H54 (cell line): ENCODE data around the gene DCX.

Source experiments
- DNase-seq: peaks from one replicate; pipeline ENCODE4 v3.0.0; 2011; ENCODE audit warnings: low spot score, mixed read lengths; ENCODE audit not compliant: insufficient read length
- FAIRE-seq: peaks from 3 replicates; lab custom pipeline; 2011; peaks lifted over from hg19 to GRCh38; lab: Jason Lieb, UNC
- POLR2A ChIP-seq: IDR thresholded peaks from 2 replicates; pipeline ENCODE4 v1.6.1; 2011; ENCODE audit warnings: low read depth, mild to moderate bottlenecking, low read length

DCX gene

DNA sequence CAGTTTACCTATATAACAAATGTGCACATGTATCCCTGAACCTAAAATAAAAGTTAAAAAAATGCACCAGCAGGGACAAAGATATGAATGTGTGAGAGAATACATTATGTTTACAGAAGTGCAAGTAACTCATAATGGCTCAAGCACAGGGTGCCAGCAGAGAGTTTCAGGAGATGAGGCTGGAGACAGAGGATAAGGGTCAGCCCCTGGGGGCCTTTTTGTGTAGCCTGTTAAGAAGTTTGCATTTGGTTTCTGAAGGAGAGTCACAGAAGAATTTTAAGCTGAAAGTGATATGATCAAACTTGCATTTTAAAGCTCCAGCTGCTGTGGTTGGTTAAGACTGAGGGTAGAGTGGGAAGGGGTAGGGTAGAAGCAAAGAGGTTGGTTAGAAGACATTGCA, 93.1 kb downstream of the DCX start:
- no peak for DNase-seq
- no peak for FAIRE-seq
- no peak for TF ChIP-seq POLR2A

DNA sequence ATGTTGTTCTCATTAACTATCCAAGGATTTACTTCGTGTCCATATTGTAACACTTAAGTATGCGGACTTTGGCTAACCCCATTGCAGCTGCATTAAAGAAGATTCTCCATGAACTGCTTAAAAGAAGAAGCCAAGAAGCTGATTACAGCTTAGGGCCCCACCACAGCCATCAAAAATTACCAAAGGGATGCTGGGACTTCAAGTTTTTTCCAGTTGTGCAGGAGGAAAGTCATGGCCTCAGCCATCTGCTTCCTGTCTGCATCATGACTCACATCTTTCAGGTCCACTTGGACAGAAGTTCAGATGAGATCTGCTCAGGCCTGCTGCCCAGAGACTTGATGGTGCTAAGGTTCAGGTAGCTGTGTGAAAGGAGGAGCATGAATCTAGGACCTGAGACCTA, 102.9 kb downstream of the DCX start:
- TF ChIP-seq POLR2A = no peak
- DNase-seq (no peak), FAIRE-seq (no peak)

DNA sequence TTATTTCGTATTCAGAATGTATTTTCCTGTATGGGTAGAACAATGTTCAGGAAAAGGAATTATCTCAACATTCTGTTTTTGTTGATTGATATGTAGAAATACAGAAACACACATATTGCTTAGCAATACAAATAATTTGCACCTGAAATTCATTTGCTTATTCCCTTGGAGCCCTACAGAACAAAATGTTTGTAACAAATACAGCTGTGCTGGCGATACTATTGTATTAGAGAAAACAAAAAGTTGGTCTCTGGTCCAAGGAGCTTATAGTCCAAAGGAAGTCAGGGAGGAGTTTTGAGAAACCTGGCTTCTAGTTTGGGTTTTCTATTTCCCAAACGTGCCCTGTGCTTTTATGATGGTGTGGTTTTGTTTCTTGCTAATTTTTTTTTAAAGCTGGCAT, 104.0 kb downstream of the DCX start:
- TF ChIP-seq POLR2A = no peak
- no peak for DNase-seq
- FAIRE-seq = no peak

DNA sequence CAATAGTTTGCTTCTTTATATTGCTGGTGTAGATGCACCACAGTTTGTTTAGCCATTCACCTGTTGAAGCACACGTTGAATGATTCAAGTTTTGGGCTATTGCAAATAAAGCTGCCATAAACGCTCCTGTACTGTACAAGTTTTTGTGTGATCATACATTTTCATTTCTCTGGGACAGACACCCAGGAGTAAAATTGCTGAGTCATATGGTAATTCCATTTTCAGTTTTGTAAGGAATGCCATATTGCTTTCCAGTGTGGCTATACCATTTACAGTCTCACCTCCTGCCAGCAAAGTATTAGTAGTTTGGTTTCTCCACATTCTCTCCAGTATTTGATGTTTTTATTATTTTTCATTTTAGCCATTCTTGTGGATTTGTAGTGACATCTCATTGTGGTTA, 109.7 kb downstream of the DCX start:
- DNase-seq (no peak), FAIRE-seq (no peak)
- no peak for TF ChIP-seq POLR2A

DNA sequence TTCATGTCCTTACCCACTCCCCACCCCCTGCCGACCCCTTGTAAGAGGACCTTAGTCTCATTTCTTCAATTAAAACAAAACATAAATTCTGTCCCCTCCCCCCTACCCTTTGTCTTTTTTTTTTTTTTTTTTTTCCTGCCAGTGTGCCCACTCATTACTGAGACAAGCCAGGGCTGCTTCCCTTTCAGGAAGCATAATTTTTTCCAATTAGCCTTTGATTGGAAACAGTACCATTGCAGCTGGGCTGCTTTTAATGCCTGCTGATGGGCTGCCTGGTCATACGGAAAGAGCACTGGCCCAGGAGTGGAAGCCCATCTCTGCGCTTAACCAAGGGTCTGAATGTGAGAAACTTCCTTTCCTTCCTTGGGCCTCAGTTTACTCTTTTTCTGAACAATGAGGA, 123.2 kb downstream of the DCX start:
- DNase-seq = no peak
- no peak for FAIRE-seq
- no peak for TF ChIP-seq POLR2A

DNA sequence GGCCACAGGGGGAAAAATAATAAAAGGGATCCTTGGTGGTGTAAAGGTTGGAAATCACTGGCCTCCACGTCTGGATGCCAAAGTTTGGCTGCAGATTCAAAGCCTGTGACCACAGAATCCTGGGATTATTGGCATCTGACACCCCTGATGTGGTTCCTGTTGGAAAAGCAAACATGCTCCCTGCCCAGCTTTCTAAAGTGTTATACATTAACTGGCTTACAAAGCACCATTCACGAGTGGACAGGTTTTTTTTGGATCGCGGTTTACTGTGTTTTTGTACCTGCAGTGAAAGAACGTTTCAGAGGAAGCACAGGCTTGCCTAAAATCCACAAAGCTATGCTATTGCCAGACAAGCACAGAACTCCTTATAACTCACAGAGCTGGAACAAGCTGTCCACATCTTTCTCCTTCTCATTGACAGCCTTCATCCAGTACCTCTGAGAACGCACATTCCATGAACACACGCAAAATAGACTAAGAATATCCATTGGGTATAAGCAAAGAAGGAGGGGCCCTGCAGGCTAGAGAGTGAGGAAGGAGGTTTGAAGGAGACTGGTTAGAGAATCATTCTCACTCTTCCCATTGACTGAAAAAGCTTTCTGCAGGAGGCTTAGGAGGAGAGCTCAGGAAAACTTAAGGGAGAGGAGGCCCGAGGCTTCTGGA, 127.2 kb downstream of the DCX start:
- TF ChIP-seq POLR2A = no peak
- FAIRE-seq (no peak), DNase-seq (no peak)

DNA sequence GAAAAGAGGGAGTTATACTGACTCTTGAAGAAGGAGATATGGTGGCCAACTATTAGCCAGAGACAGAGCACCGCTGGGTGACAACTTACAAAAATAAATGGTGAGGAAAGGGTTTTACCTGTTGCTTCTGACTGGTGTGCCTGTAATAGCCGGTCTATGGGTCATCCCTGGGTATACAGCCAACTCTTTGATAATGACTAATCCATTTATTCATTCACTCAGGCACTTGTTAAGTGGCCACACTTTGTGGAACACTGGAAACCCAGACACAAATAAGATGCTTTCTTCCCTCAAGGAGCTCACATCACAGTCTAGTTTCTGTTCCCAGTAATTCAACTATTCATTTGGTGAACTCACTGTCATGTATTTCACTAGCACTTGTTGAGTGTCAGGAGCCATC, 128.5 kb downstream of the DCX start:
- DNase-seq (no peak), FAIRE-seq (no peak)
- TF ChIP-seq POLR2A = no peak

DNA sequence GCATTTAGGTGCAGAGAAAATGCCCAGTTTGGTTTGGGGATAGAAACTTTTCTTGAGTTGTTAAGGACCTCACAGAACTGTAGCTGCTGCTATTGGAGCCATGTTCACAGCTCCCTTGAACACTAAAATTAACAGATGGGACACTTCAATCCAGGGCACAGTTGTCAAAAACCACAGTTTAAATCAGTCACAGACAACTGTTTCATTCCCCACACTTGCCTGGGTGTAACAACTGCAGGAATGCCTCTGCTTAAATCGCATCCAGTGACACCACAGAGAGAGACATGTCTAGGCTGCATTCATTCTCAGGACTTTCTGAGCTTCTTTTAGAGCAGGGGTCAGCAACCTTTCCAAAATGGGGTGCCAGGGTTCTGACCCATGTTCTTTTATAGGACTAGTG, 129.0 kb downstream of the DCX start:
- FAIRE-seq (no peak), DNase-seq (no peak)
- TF ChIP-seq POLR2A = no peak

DNA sequence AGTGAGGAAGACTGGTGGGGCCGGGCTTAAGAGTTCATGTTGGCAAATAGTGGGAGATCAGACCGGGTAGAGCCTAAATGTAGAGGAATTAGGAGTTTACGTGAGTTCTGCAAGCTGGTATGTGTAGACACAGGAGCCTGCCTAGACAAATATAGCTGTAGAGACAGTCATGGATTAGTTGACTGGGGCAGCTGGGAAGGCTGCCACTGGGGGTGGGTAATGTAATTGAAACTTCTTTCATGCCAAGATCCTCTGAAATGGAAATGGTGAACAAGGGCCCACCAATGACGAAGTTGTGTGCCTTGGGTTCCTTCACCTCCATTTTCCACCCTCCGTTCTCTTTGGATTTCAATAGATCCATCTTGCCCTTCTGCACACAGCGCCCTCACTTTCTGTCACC, 129.9 kb downstream of the DCX start:
- DNase-seq (no peak), FAIRE-seq (no peak)
- no peak for TF ChIP-seq POLR2A

DNA sequence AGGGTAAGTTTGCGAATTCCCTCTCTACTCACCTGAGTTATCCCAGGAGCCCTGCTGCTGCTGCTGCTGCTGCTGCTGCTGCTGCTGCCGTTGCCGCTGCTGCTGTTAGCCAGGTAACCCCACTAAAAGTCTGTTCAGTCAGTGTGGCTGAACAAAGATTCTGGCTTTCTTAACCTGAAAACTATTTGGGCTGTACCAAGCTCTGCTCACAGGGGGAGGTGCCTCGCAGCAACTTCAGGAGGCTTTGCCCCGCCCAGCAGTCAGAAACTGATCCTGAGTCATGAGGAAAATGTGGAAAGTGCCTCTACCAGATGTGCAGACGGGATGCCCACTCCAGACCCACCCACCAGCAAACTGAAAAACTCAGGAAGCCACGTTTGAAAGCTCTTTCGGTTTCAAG, 141.7 kb downstream of the DCX start, which contains the start of gene CAPN6:
Gene CAPN6 (minus strand): TSS at position 145 of the 400 bp plus-strand sequence. CDS start 6,547 bp downstream, outside the sequence.
- TF ChIP-seq POLR2A = no peak
- DNase-seq = peak; percentile 3
- FAIRE-seq = no peak

DNA sequence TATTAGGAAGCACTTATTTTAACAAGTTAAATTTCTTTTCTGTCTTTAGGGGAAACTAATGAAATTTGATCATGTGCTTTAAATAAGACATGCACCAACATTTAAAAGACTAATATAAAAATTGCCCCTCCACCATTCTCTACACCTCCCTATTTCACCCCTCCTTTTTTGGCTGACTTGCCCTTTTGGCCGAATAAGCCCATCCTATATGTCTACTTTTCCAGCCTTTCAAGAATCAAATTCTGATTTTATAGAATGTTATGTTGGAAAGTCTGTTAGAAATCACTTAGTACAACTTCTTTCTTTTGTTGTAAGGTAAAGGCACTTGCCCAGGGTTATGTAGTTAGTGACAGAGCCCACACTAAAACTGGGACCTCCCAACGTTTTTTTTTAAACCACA, 143.5 kb downstream of the DCX start:
- DNase-seq (no peak), FAIRE-seq (no peak)
- no peak for TF ChIP-seq POLR2A

DNA sequence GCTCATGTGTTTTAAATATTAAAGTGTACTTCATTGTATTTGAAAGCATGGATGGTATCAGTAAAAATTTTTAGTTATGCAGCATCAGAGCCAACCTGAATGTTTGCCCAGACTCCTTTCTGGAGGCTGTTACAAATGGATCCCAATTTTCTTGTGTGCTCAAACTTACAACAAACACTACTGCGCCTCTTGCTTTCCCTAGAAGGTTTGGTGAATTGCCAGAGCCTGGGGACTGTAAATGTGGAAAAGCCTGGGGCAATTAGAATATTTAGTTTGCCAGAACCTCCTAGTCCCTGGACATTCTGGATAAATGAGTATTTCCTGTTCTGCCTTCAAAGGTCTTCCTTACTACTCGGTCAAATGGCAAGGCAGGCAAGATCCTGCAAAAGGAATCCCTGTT, 146.5 kb downstream of the DCX start:
- no peak for TF ChIP-seq POLR2A
- FAIRE-seq (no peak), DNase-seq (no peak)

DNA sequence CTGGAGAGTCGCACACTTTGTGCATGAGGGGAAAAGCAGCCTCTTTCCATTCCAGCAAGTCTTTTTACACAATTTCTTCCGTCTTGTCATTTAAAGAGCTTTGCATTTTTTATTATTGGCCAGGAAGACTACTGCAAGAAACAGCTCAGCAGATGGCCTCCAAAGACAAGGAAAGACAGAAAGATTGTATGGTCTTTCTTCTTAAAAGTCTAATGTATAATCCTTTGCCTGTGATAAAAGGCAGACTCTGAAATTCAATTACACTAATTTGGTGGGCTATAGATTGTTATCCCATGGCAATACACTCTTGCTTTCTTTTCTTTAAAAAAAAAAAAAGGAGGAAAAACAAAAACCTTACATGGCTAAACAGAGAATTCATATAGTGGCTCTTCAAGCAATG, 147.6 kb downstream of the DCX start:
- DNase-seq (no peak), FAIRE-seq (no peak)
- no peak for TF ChIP-seq POLR2A

DNA sequence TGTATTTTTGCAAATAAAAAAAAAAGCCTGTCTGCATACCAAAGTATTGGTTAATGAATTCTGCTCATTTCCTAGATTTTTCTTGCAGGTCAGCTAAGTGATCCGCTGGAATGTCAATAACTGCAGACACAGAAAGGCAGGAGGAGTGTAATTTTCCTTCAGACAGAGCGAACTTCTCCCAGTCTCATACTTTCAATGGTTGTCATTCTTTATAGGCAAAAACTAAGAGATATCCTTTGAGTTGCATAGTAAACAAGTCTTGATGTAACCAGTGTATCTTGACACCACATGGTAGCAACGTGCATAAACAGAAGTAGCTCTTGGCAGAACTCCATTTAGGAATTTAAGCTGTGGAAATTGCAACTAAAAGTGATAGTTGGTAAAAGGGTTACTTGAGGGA, 149.9 kb downstream of the DCX start:
- no peak for DNase-seq
- TF ChIP-seq POLR2A = no peak
- FAIRE-seq = no peak

DNA sequence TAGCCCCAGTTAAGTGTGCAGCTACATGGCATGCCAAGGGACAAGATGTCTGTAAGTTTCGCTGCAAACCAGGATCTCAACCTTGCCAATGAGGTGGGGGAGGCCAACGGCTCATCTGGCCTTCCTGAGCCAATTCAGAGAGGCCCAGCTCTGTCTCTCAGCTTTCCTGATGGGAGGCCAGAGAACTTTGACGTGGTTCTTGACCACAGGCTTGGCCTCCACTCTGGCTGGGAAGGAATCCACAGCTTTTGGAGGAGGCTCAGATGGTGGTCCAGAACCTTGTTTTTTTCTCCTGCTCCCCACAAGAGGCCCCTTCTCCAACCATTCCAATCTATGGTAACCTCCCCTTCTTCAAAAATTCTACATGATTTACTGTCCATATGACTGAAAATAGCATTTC, 151.5 kb downstream of the DCX start:
- FAIRE-seq (no peak), DNase-seq (no peak)
- TF ChIP-seq POLR2A = no peak
